Ishikawa (cell line): ENCODE measurements around the gene ARPC5L.

Experiments
- RAD21 ChIP-seq: IDR thresholded peaks from 2 replicates; pipeline ENCODE4 v1.6.1; 2012; ENCODE audit warnings: low read depth
- REST ChIP-seq: IDR thresholded peaks from 2 replicates; pipeline ENCODE4 v1.6.1; 2012; ENCODE audit warnings: low read depth, mild to moderate bottlenecking

GRCh38 chr9:124844291-124844690 lies 17.6 kb upstream of the ARPC5L start:
- no peak for TF ChIP-seq REST
- no peak for TF ChIP-seq RAD21
